Left ventricle myocardium inferior (tissue), 1 donor: ENCODE measurements around the gene GYPA. TPM values are rescaled to one million over a fixed set of nuclear protein-coding genes. Genes with fewer than 3 reads are reported as not detected.

ENCODE experiments used
- DNase-seq: peaks from one replicate; pipeline ENCODE4 v3.0.0-alpha.2; 2020
- H3K27ac ChIP-seq: fragments of 200-600 bp; replicated peaks from 2 replicates; pipeline ENCODE4 v1.8.0; 2021
- H3K27me3 ChIP-seq: fragments of 200-600 bp; 2 replicates; pipeline ENCODE4 v1.8.0; 2021; ENCODE audit warnings: low read depth
- H3K36me3 ChIP-seq: fragments of 200-600 bp; 2 replicates; pipeline ENCODE4 v1.8.0; 2021
- H3K4me1 ChIP-seq: fragments of 200-600 bp; 2 replicates; pipeline ENCODE4 v1.8.0; 2021
- H3K4me3 ChIP-seq: fragments of 200-600 bp; 2 replicates; pipeline ENCODE4 v1.8.0; 2021; ENCODE audit warnings: mild to moderate bottlenecking, moderate library complexity
- H3K9me3 ChIP-seq: fragments of 200-600 bp; replicated peaks from 2 replicates; pipeline ENCODE4 v1.8.0; 2021
- CTCF ChIP-seq: fragments of 200-600 bp; IDR thresholded peaks from 2 replicates; pipeline ENCODE4 v1.8.0; 2021; ENCODE audit warnings: antibody characterized with exemption, mild to moderate bottlenecking, borderline replicate concordance
- intact Hi-C: fragments of 100-400 bp; cut with micrococcal nuclease; formaldehyde crosslinking; loops from one replicate; pipeline ENCODE4 v1.11.0; 2022
- total RNA-seq: library from RNA; stranded (reverse); fragmentation: NEBNext Ultra II Directional; extraction: Animal tissue kit (Norgen Biotek cat#: 25700); gene quantifications from one replicate; pipeline ENCODE4 v1.2.1, GENCODE V29; 2021
- donor health status: DM: no; HTN: yes; CAD: no; lungs with severe emphysema.

GYPA gene
- total RNA-seq, 1 donor from 2014 or later: not detected

GRCh38 chr4:144179152-144179739 lies 38.7 kb upstream of the GYPA start:
- Histone ChIP-seq H3K27me3 (no peaks in the 10 kb centered on the region), H3K27ac (no peak overlapping the region), H3K4me3 (no peak overlapping the region), H3K9me3 (no peaks in the 10 kb centered on the region), H3K4me1 (no peaks in the 10 kb centered on the region), H3K36me3 (no peaks in the 10 kb centered on the region)
- DNase-seq: no peak
- TF ChIP-seq CTCF: no peak
- intact Hi-C loops: loop anchor here (10.0 kb wide), 1 partner anchor 886 kb away; no protein-coding TSS in a partner anchor

GRCh38 chr4:144178414-144178813 lies 37.9 kb upstream of the GYPA start:
- Histone ChIP-seq H3K27me3 (no peaks in the 10 kb centered on the region), H3K4me1 (no peaks in the 10 kb centered on the region), H3K9me3 (no peaks in the 10 kb centered on the region), H3K4me3 (no peak overlapping the region), H3K27ac (no peak overlapping the region), H3K36me3 (no peaks in the 10 kb centered on the region)
- no peak for DNase-seq
- no peak for TF ChIP-seq CTCF
- intact Hi-C loops: loop anchor here (10.0 kb wide), 1 partner anchor 886 kb away; no protein-coding TSS in a partner anchor

- Histone ChIP-seq H3K4me3 (no peak overlapping the region), H3K9me3 (no peaks in the 10 kb centered on the region), H3K36me3 (no peaks in the 10 kb centered on the region), H3K27ac (no peak overlapping the region), H3K27me3 (no peaks in the 10 kb centered on the region), H3K4me1 (no peaks in the 10 kb centered on the region)
- DNase-seq: no peak
- intact Hi-C loops: loop anchor here (10.0 kb wide), 1 partner anchor 888 kb away; no protein-coding TSS in a partner anchor
- no peak for TF ChIP-seq CTCF
These were observed 36.0 kb upstream of the GYPA start for GRCh38 chr4:144176476-144176875.

- H3K36me3 ChIP-seq: no peaks in the 10 kb centered on the region
- intact Hi-C loops: loop anchor here (10.0 kb wide), 1 partner anchor 890 kb away; no protein-coding TSS in a partner anchor
- DNase-seq: no peak
- H3K27me3 ChIP-seq: no peaks in the 10 kb centered on the region
- H3K4me3 ChIP-seq: no peak overlapping the region
- H3K4me1 ChIP-seq: no peaks in the 10 kb centered on the region
- no peak overlapping the region for H3K27ac ChIP-seq
- TF ChIP-seq CTCF: peak; percentile 58
- no peaks in the 10 kb centered on the region for H3K9me3 ChIP-seq
These were observed 34.0 kb upstream of the GYPA start for GRCh38 chr4:144174401-144175067.

- TF ChIP-seq CTCF: no peak
- H3K4me1 ChIP-seq: no peaks in the 10 kb centered on the region
- no peak for DNase-seq
- no peak overlapping the region for H3K4me3 ChIP-seq
- no peaks in the 10 kb centered on the region for H3K27me3 ChIP-seq
- intact Hi-C loops: loop anchor here (10.0 kb wide), 1 partner anchor 893 kb away; no protein-coding TSS in a partner anchor
- no peaks in the 10 kb centered on the region for H3K36me3 ChIP-seq
- H3K9me3 ChIP-seq: no peaks in the 10 kb centered on the region
- H3K27ac ChIP-seq: no peak overlapping the region
These were observed 31.2 kb upstream of the GYPA start for GRCh38 chr4:144171697-144172096.
